Lung (tissue), 12 donors: ENCODE measurements around the gene FZD10. TPM values are rescaled to one million over a fixed set of nuclear protein-coding genes. Genes with fewer than 3 reads are reported as not detected.

Source experiments
- ATAC-seq: fragments of 200-7000 bp; cut with Tn5 transposase; one replicate; pipeline ENCODE4 v1.9.1; 2020; ENCODE audit warnings: moderate number of reproducible peaks; ENCODE audit not compliant: insufficient read depth, low FRiP score
- DNase-seq, 3 donors: peaks; one replicate each; pipeline ENCODE4 v3.0.0-alpha.2; 2013 to 2017
- H3K27ac ChIP-seq, 2 donors: one replicate each; pipeline ENCODE4 v1.5.1; 2013; ENCODE audit warnings: mild to moderate bottlenecking in 2 of 2, moderate library complexity in 2 of 2, control low read depth in 1 of 2, inconsistent platforms in 1 of 2, low read depth in 1 of 2, low read length in 1 of 2
- H3K27me3 ChIP-seq, 3 donors: one replicate each; pipeline ENCODE4 v1.5.1; 2013; ENCODE audit warnings: low read length in 2 of 3; ENCODE audit not compliant: control insufficient read depth in 3 of 3, insufficient read depth in 3 of 3
- H3K36me3 ChIP-seq, 4 donors: one replicate each; pipeline ENCODE4 v1.5.1; 2013; ENCODE audit warnings: low read length in 4 of 4, mild to moderate bottlenecking in 1 of 4, moderate library complexity in 1 of 4; ENCODE audit not compliant: control insufficient read depth in 4 of 4, insufficient read depth in 4 of 4
- H3K4me1 ChIP-seq, 5 donors: one replicate each; pipeline ENCODE4 v1.5.1; 2013; ENCODE audit warnings: low read length in 5 of 5, mild to moderate bottlenecking in 2 of 5, moderate library complexity in 1 of 5; ENCODE audit not compliant: control insufficient read depth in 5 of 5, insufficient read depth in 5 of 5
- H3K4me3 ChIP-seq: one replicate; pipeline ENCODE4 v1.5.1; 2013; ENCODE audit warnings: mild to moderate bottlenecking, control low read depth, moderate library complexity
- H3K9ac ChIP-seq, 2 donors: one replicate each; pipeline ENCODE4 v1.5.1; 2013; ENCODE audit warnings: low read length in 2 of 2, control low read depth in 1 of 2; ENCODE audit not compliant: insufficient read depth in 1 of 2
- H3K9me3 ChIP-seq, 4 donors: one replicate each; pipeline ENCODE4 v1.5.1; 2013; ENCODE audit warnings: low read length in 3 of 4, mild to moderate bottlenecking in 1 of 4, moderate library complexity in 1 of 4; ENCODE audit not compliant: control insufficient read depth in 4 of 4, insufficient read depth in 3 of 4
- CTCF ChIP-seq: IDR thresholded peaks from 2 replicates; pipeline ENCODE4 v1.5.1; 2012; ENCODE audit warnings: mild to moderate bottlenecking; ENCODE audit errors: control extremely low read depth, extremely low read depth
- WGBS, 2 donors: extraction: QIAGEN DNeasy Blood & Tissue Kit; methylation state at CpG; one replicate each; pipeline ENCODE4 v1.1.7; 2013; 5-methylcytosine and 5-hydroxymethylcytosine counted together
- polyA plus RNA-seq, 2 donors: library from polyadenylated mRNA; stranded (reverse); fragments of 200-250 nt; gene quantifications; one replicate each; pipeline ENCODE4 v1.2.1, GENCODE V29; 2013
- total RNA-seq, 2 donors: library from RNA; depleted of rRNA in 1 of 2; stranded (reverse); fragments of >200 nt in 1 of 2; gene quantifications; one replicate each; pipeline ENCODE4 v1.2.1, GENCODE V29; 2014 to 2021
- donor health status: control.
- donor health status: control.
- donor health status: Bipolar disorder and iron deficiency.
- donor health status: healthy.
- donor health status: DM: yes; HTN: yes; CAD: no.

Gene FZD10
- total and polyA plus RNA-seq, 4 donors: 0.49 to 1.8 (median 1.1) TPM

DNA sequence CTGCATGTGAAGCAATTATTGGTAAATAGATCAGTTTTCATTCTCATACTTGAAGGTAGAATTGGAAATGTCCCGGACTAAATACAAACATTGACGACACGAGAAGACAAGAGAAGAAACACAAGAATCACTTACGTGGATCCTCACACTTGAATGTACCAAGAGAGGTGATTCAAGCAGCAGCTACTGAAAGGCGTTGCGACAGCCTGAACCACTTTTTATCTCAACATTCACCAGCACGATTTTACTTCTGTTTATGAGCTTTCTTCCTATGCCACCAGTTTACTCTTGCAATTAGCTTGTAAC lies 3.6 kb upstream of the FZD10 start:
- ATAC-seq: no peak
- no peak for TF ChIP-seq CTCF
- peaks cover 23 to 69% (median 34%) of the 10 kb centered on the region in 3 donors for H3K27me3 ChIP-seq

DNA sequence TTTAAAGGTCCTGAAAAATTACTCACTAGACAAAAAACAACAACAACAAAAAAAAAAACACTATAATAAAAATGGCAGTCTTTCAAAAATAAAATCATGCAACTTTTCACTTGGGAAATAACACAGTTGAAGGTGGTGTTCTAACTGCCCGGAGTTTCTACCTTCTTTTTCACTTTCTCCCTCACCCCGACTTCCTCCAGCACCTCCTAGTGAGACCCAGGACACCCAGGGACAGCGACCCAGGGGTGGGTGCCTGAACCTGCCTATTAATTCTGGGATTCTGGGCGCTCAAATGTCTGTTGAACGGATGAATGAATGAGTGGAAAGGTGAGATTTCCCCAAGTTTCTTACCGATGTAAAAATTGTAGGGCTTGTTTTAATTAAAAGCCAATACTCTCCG lies 2.0 kb upstream of the FZD10 start:
- ATAC-seq (no peak), DNase-seq (no peak)
- Histone ChIP-seq H3K4me3 (no peak overlapping the region), H3K4me1 (peaks cover 0 to 24% (median 0%) of the 10 kb centered on the region in 5 donors), H3K27ac (no peak overlapping the region), H3K9me3 (peaks cover 0 to 12% (median 0%) of the 10 kb centered on the region in 4 donors), H3K9ac (no peak overlapping the region), H3K36me3 (no peaks in the 10 kb centered on the region), H3K27me3 (peaks cover 26 to 73% (median 46%) of the 10 kb centered on the region in 3 donors)
- 16 to 17% methylated on average over 7 of the region's 7 CpGs for WGBS, 2 donors
- TF ChIP-seq CTCF: no peak

More for the DNA sequence above, 3.6 kb upstream of the FZD10 start:
- Histone ChIP-seq H3K9me3 (peaks cover 0 to 9% (median 0%) of the 10 kb centered on the region in 4 donors), H3K4me1 (peaks cover 0 to 24% (median 0%) of the 10 kb centered on the region in 5 donors), H3K27ac (no peak overlapping the region), H3K9ac (no peak overlapping the region), H3K36me3 (no peaks in the 10 kb centered on the region), H3K4me3 (no peak overlapping the region)
- 32 to 46% methylated on average over 7 of the region's 7 CpGs for WGBS, 2 donors
- DNase-seq: no peak

- ATAC-seq (no peak), DNase-seq (no peak)
- Histone ChIP-seq H3K9ac (no peak overlapping the region), H3K4me3 (no peak overlapping the region), H3K27me3 (peaks cover 26 to 77% (median 51%) of the 10 kb centered on the region in 3 donors), H3K4me1 (peaks cover 0 to 24% (median 0%) of the 10 kb centered on the region in 5 donors), H3K36me3 (no peaks in the 10 kb centered on the region), H3K27ac (no peak overlapping the region), H3K9me3 (peaks cover 0 to 12% (median 0%) of the 10 kb centered on the region in 4 donors)
- 4% methylated on average over 42 to 44 of the region's 44 CpGs for WGBS, 2 donors
- TF ChIP-seq CTCF: no peak
Measured at GRCh38 chr12:130160711-130161231, 1.5 kb upstream of the FZD10 start.
